ENCODE measurements around the gene EEF1B2.

DNA sequence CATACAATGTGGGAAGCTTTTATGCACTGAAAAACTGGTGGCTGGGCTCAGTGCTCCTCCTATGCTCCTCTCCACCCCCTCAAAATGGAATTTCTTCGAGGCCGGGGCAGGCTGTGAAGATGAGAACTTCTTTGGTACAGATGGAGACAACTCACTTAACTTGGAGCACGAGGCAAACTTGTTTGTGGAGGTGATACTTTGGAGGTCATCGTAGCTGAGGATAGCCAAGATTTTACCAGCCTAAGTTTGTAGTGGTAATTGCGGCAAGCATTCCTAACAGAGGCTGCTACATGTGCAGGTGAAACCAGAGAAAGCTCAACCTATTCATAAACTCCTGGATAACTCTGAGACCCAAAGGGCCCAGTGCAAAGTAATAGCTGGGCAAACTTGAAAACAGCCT is 14.0 kb upstream of the EEF1B2 start:
- TF ChIP-seq, protein P1, sequence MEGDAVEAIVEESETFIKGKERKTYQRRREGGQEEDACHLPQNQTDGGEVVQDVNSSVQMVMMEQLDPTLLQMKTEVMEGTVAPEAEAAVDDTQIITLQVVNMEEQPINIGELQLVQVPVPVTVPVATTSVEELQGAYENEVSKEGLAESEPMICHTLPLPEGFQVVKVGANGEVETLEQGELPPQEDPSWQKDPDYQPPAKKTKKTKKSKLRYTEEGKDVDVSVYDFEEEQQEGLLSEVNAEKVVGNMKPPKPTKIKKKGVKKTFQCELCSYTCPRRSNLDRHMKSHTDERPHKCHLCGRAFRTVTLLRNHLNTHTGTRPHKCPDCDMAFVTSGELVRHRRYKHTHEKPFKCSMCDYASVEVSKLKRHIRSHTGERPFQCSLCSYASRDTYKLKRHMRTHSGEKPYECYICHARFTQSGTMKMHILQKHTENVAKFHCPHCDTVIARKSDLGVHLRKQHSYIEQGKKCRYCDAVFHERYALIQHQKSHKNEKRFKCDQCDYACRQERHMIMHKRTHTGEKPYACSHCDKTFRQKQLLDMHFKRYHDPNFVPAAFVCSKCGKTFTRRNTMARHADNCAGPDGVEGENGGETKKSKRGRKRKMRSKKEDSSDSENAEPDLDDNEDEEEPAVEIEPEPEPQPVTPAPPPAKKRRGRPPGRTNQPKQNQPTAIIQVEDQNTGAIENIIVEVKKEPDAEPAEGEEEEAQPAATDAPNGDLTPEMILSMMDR (IDR thresholded peaks at IDR 0.05), result no peak
- no peak for TF ChIP-seq POLR2A (IDR thresholded peaks at IDR 0.05)

All from right lobe of liver (tissue), 4 donors.